GM21381 (cell line): ENCODE data around the gene SLC31A2.

Experiments
- ATAC-seq: cut with Tn5 transposase; IDR thresholded peaks from one replicate; pipeline ENCODE4 v1.9.1; 2021; ENCODE audit warnings: mild to moderate bottlenecking, moderate library complexity; ENCODE audit not compliant: unreplicated experiment

Gene SLC31A2

GRCh38 chr9:113184539-113184938 lies 33.7 kb downstream of the SLC31A2 start:
- ATAC-seq = no peak

GRCh38 chr9:113185271-113185670 lies 34.5 kb downstream of the SLC31A2 start:
- no peak for ATAC-seq

- ATAC-seq = no peak
Measured at GRCh38 chr9:113186137-113186755, 35.4 kb downstream of the SLC31A2 start.

- no peak for ATAC-seq
Measured at GRCh38 chr9:113187929-113188595, 37.3 kb downstream of the SLC31A2 start.

GRCh38 chr9:113192455-113192854 lies 41.6 kb downstream of the SLC31A2 start:
- no peak for ATAC-seq

GRCh38 chr9:113199683-113200329 lies 49.0 kb downstream of the SLC31A2 start:
- ATAC-seq = no peak

GRCh38 chr9:113205432-113205831 lies 54.6 kb downstream of the SLC31A2 start:
- ATAC-seq = no peak

- ATAC-seq = no peak
Measured at GRCh38 chr9:113205861-113206260, 55.1 kb downstream of the SLC31A2 start.

- no peak for ATAC-seq
Measured at GRCh38 chr9:113210815-113211214, 60.0 kb downstream of the SLC31A2 start.
